GM23338 (cell line): ENCODE data around the gene DESI2. TPM values are rescaled to one million over a fixed set of nuclear protein-coding genes. Genes with fewer than 3 reads are reported as not detected.
A peak's percentile ranks its signal among the peaks of the same experiment; 100 is the strongest.

Experiments
- ATAC-seq: fragments of 200-7000 bp; cut with Tn5 transposase; 3 replicates; pipeline ENCODE4 v1.9.1; 2020
- DNase-seq: peaks from one replicate; pipeline ENCODE4 v3.0.0-alpha.2; 2015; ENCODE audit warnings: low spot score
- H2AFZ ChIP-seq: fragments of 200-600 bp; sonication (generic); 2 replicates; pipeline ENCODE4 v1.8.0; 2016; ENCODE audit warnings: antibody characterized with exemption, mild to moderate bottlenecking, moderate library complexity
- H3F3A ChIP-seq: fragments of 200-600 bp; sonication (generic); replicated peaks from 2 replicates; pipeline ENCODE4 v1.8.0; 2017; ENCODE audit warnings: antibody characterized with exemption, mixed run types, low read depth
- H3K27ac ChIP-seq: fragments of 200-600 bp; sonication (generic); 2 replicates; pipeline ENCODE4 v1.6.1; 2016; ENCODE audit warnings: low read depth
- H3K27me3 ChIP-seq: fragments of 200-600 bp; sonication (generic); 2 replicates; pipeline ENCODE4 v1.8.0; 2016; ENCODE audit warnings: mild to moderate bottlenecking, mixed run types, moderate library complexity; ENCODE audit not compliant: insufficient read depth
- H3K36me3 ChIP-seq: fragments of 200-600 bp; sonication (generic); 2 replicates; pipeline ENCODE4 v1.8.0; 2016; ENCODE audit warnings: mild to moderate bottlenecking; ENCODE audit not compliant: insufficient read depth
- H3K4me1 ChIP-seq: fragments of 200-600 bp; sonication (generic); 2 replicates; pipeline ENCODE4 v1.8.0; 2016; ENCODE audit warnings: mild to moderate bottlenecking, moderate library complexity; ENCODE audit not compliant: insufficient read depth
- H3K4me2 ChIP-seq: fragments of 200-600 bp; sonication (generic); 2 replicates; pipeline ENCODE4 v1.7.1; 2017; ENCODE audit warnings: mixed run types
- H3K4me3 ChIP-seq: fragments of 200-600 bp; sonication (generic); 2 replicates; pipeline ENCODE4 v1.6.1; 2016; ENCODE audit warnings: mixed run types
- H3K79me2 ChIP-seq: fragments of 200-600 bp; sonication (generic); replicated peaks from 2 replicates; pipeline ENCODE4 v1.8.0; 2017; ENCODE audit warnings: mild to moderate bottlenecking; ENCODE audit not compliant: insufficient read depth
- H3K9me2 ChIP-seq: fragments of 200-600 bp; sonication (generic); 2 replicates; pipeline ENCODE4 v1.8.0; 2017; ENCODE audit not compliant: insufficient read depth
- H4K20me1 ChIP-seq: fragments of 200-600 bp; sonication (generic); replicated peaks from 2 replicates; pipeline ENCODE4 v1.8.0; 2017; ENCODE audit warnings: mild to moderate bottlenecking; ENCODE audit not compliant: insufficient read depth
- H3K27ac Mint-ChIP-seq: 2 replicates; pipeline ENCODE4 v1.8.0; 2020; ENCODE audit warnings: inconsistent platforms, mild to moderate bottlenecking, moderate library complexity, mixed read lengths
- H3K27me3 Mint-ChIP-seq: 3 replicates; pipeline ENCODE4 v1.8.0; 2022; ENCODE audit warnings: low read depth, mild to moderate bottlenecking, moderate library complexity, mixed read lengths, inconsistent platforms; ENCODE audit not compliant: insufficient read depth, poor library complexity
- H3K36me3 Mint-ChIP-seq: 3 replicates; pipeline ENCODE4 v1.8.0; 2021; ENCODE audit warnings: low read depth, mild to moderate bottlenecking, inconsistent platforms, moderate library complexity, mixed read lengths
- H3K4me1 Mint-ChIP-seq: 3 replicates; pipeline ENCODE4 v1.8.0; 2020; ENCODE audit warnings: mild to moderate bottlenecking, inconsistent platforms, mixed read lengths
- H3K4me3 Mint-ChIP-seq: 3 replicates; pipeline ENCODE4 v1.8.0; 2021; ENCODE audit warnings: moderate library complexity, mild to moderate bottlenecking, inconsistent platforms, mixed read lengths
- H3K9me3 Mint-ChIP-seq: 3 replicates; pipeline ENCODE4 v1.8.0; 2020; ENCODE audit warnings: moderate library complexity, mild to moderate bottlenecking, inconsistent platforms, mixed read lengths
- CREB1 ChIP-seq: fragments of 250-450 bp; sonication (Bioruptor Pico); IDR thresholded peaks from 2 replicates; pipeline ENCODE4 v1.5.0; 2020; ENCODE audit warnings: low read depth, mild to moderate bottlenecking, moderate library complexity
- CTCF ChIP-seq, 2 experiments: fragments of 200-600 bp in 1 of 2; sonication (generic) in 1 of 2; conservative IDR thresholded peaks; 2 replicates each; pipeline versions ENCODE4 v1.5.1 to v1.6.1; 2016 to 2017; ENCODE audit warnings: antibody characterized with exemption in 2 of 2, low read depth in 2 of 2, mild to moderate bottlenecking in 2 of 2, moderate library complexity in 1 of 2
- ETS1 ChIP-seq: IDR thresholded peaks from 2 replicates; pipeline ENCODE4 v1.6.1; 2016; ENCODE audit warnings: antibody characterized with exemption
- EZH2 ChIP-seq: fragments of 200-600 bp; sonication (generic); IDR thresholded peaks from one replicate; pipeline ENCODE4 v1.8.0; 2017; ENCODE audit warnings: antibody characterized with exemption, mild to moderate bottlenecking, low read depth; ENCODE audit not compliant: unreplicated experiment
- EZH2phosphoT487 ChIP-seq: fragments of 200-600 bp; sonication (generic); IDR thresholded peaks from one replicate; pipeline ENCODE4 v1.8.1; 2018; ENCODE audit warnings: antibody characterized with exemption; ENCODE audit not compliant: unreplicated experiment
- JUNB ChIP-seq: IDR thresholded peaks from one replicate; pipeline ENCODE4 v1.6.1; 2016; ENCODE audit warnings: antibody characterized with exemption; ENCODE audit not compliant: unreplicated experiment
- NANOG ChIP-seq: IDR thresholded peaks from 2 replicates; pipeline ENCODE4 v1.6.1; 2016; ENCODE audit warnings: antibody characterized with exemption, borderline replicate concordance
- POLR2AphosphoS5 ChIP-seq: IDR thresholded peaks from 2 replicates; pipeline ENCODE4 v1.6.1; 2016; ENCODE audit warnings: antibody characterized with exemption, low read depth
- REST ChIP-seq: IDR thresholded peaks from one replicate; pipeline ENCODE4 v1.6.1; 2018; ENCODE audit warnings: antibody characterized with exemption; ENCODE audit not compliant: unreplicated experiment
- STAT1 ChIP-seq: IDR thresholded peaks from one replicate; pipeline ENCODE4 v1.6.1; 2016; ENCODE audit warnings: antibody characterized with exemption; ENCODE audit not compliant: unreplicated experiment
- ZNF114 ChIP-seq: fragments of 250-450 bp; sonication (Bioruptor Pico); IDR thresholded peaks from 2 replicates; pipeline ENCODE4 v1.5.0; 2020; ENCODE audit warnings: mild to moderate bottlenecking, moderate library complexity
- ZNF331 ChIP-seq: fragments of 250-450 bp; sonication (Bioruptor Pico); IDR thresholded peaks from 2 replicates; pipeline ENCODE4 v1.5.0; 2020; ENCODE audit warnings: low read depth, mild to moderate bottlenecking, moderate library complexity
- ZNF462 ChIP-seq: fragments of 250-450 bp; sonication (Bioruptor Pico); IDR thresholded peaks from 2 replicates; pipeline ENCODE4 v1.5.0; 2020; ENCODE audit warnings: mild to moderate bottlenecking, moderate library complexity
- polyA plus RNA-seq: library from polyadenylated mRNA; unstranded; fragments of >200 nt; fragmentation: Nextera tagmentation; extraction: Ambion mirVana; gene quantifications from 2 replicates; pipeline ENCODE4 v1.2.1, GENCODE V29; 2016
- total RNA-seq: library from RNA; depleted of rRNA; stranded (reverse); fragments of >200 nt; shearing (Covaris generic); gene quantifications from 2 replicates; pipeline ENCODE4 v1.2.3, GENCODE V29; 2014

DESI2 gene
- total and polyA plus RNA-seq, 2 experiments from 2014 or later = 145 TPM

GRCh38 chr1:244735876-244736561, 83.1 kb downstream of the DESI2 start:
- ATAC-seq = peak; percentile 74
- H3K4me3 Mint-ChIP-seq = no peak overlapping the region
- no peak overlapping the region for H3K4me2 ChIP-seq
- peaks cover 17% of the 10 kb centered on the region for H3K4me1 ChIP-seq
- H2AFZ ChIP-seq = 0 out of 2 replicates have a peak overlapping the region, but pooled peaks have one; percentile 15
- H4K20me1 ChIP-seq = no peaks in the 10 kb centered on the region
- no peaks in the 10 kb centered on the region for H3K9me2 ChIP-seq
- H3K36me3 ChIP-seq = no peaks in the 10 kb centered on the region; the same call in 1 of the 2 replicates
- peak overlapping the region; percentile 84 for H3K27ac ChIP-seq
- peaks cover 19% of the 10 kb centered on the region for H3K27me3 Mint-ChIP-seq
- no peaks in the 10 kb centered on the region for H3K79me2 ChIP-seq
- peaks cover 19% of the 10 kb centered on the region for H3K36me3 Mint-ChIP-seq
- peaks cover 11% of the 10 kb centered on the region for H3K27me3 ChIP-seq
- DNase-seq = peak; percentile 44
- peaks cover 10% of the 10 kb centered on the region; the same call in 1 of the 2 replicates for H3F3A ChIP-seq
- peaks cover 17% of the 10 kb centered on the region for H3K9me3 Mint-ChIP-seq
- H3K27ac Mint-ChIP-seq = peak overlapping the region; percentile 80
- TF ChIP-seq EZH2phosphoT487 (no peak), POLR2AphosphoS5 (no peak), EZH2 (no peak), ZNF331 (CRISPR knock-in tag) (no peak), ZNF114 (CRISPR knock-in tag) (no peak), STAT1 (no peak), JUNB (no peak), CTCF (conservative IDR thresholded peaks at IDR 0.05; ENCODE audit: low read depth in 2 of 2) (no peak), REST (no peak), ETS1 (no peak), NANOG (no peak), ZNF462 (CRISPR knock-in tag) (no peak), CREB1 (CRISPR knock-in tag) (no peak)
- H3K4me1 Mint-ChIP-seq = peaks cover 15% of the 10 kb centered on the region
- H3K4me3 ChIP-seq = no peak overlapping the region
